PC-9 (cell line): ENCODE results near the gene PNO1. TPM values are rescaled to one million over a fixed set of nuclear protein-coding genes. Genes with fewer than 3 reads are reported as not detected.

Experiments used
- BruUV-seq: library from RNA; stranded (reverse); fragments of 400-500 nt; replicated peaks from 2 replicates; lab custom pipeline; 2021; lab: Mats Ljungman, UMichigan
- CTCF ChIA-PET: fragments of 300-600 bp; sonication (Branson Sonifier 250); formaldehyde crosslinking; loops from one replicate; lab custom pipeline; 2022; ENCODE audit warnings: antibody characterized with exemption; lab: Charles Lee
- POLR2A ChIA-PET: fragments of 300-600 bp; sonication (Branson Sonifier 250); formaldehyde crosslinking; loops from one replicate; lab custom pipeline; 2022; ENCODE audit warnings: antibody characterized with exemption; ENCODE audit not compliant: unreplicated experiment; lab: Charles Lee
- DNase-seq, 2 experiments: peaks; one replicate each; pipeline versions ENCODE4 v3.0.0 to v3.0.0-alpha.2; 2015 to 2022; ENCODE audit warnings: mixed read lengths in 1 of 2
- H2AFZ ChIP-seq: fragments of 200-600 bp; sonication (generic); 2 replicates; pipeline ENCODE4 v1.8.1; 2017; ENCODE audit warnings: antibody characterized with exemption
- H3F3A ChIP-seq: fragments of 200-600 bp; sonication (generic); 2 replicates; pipeline ENCODE4 v1.8.1; 2017; ENCODE audit warnings: antibody characterized with exemption, mild to moderate bottlenecking, low read depth; ENCODE audit not compliant: insufficient read depth
- H3K27ac ChIP-seq: fragments of 200-600 bp; sonication (generic); 2 replicates; pipeline ENCODE4 v1.6.1; 2016; ENCODE audit warnings: mixed run types
- H3K27me3 ChIP-seq: fragments of 200-600 bp; sonication (generic); 2 replicates; pipeline ENCODE4 v1.6.1; 2016; ENCODE audit warnings: low read depth, mixed run types; ENCODE audit not compliant: insufficient read depth
- H3K36me3 ChIP-seq: fragments of 200-600 bp; sonication (generic); 2 replicates; pipeline ENCODE4 v1.6.1; 2016; ENCODE audit warnings: low read depth, mixed run types
- H3K4me1 ChIP-seq: fragments of 200-600 bp; sonication (generic); replicated peaks from 2 replicates; pipeline ENCODE4 v1.6.1; 2016; ENCODE audit warnings: mixed run types; ENCODE audit not compliant: insufficient read depth
- H3K4me2 ChIP-seq: fragments of 200-600 bp; sonication (generic); 2 replicates; pipeline ENCODE4 v1.6.1; 2017; ENCODE audit warnings: mixed run types
- H3K4me3 ChIP-seq: fragments of 200-600 bp; sonication (generic); 2 replicates; pipeline ENCODE4 v1.6.1; 2016; ENCODE audit warnings: mixed run types
- H3K79me2 ChIP-seq: fragments of 200-600 bp; sonication (generic); 2 replicates; pipeline ENCODE4 v1.6.1; 2017; ENCODE audit warnings: low read depth, mixed run types
- H3K9me2 ChIP-seq: fragments of 200-600 bp; sonication (generic); 2 replicates; pipeline ENCODE4 v1.8.1; 2017; ENCODE audit warnings: mild to moderate bottlenecking; ENCODE audit not compliant: insufficient read depth
- H3K9me3 ChIP-seq: fragments of 200-600 bp; sonication (generic); 2 replicates; pipeline ENCODE4 v1.8.1; 2016; ENCODE audit warnings: low read depth; ENCODE audit not compliant: insufficient read depth
- H4K20me1 ChIP-seq: fragments of 200-600 bp; sonication (generic); 2 replicates; pipeline ENCODE4 v1.8.1; 2017; ENCODE audit not compliant: insufficient read depth
- CTCF ChIP-seq: fragments of 200-600 bp; sonication (generic); conservative IDR thresholded peaks from 2 replicates; pipeline ENCODE4 v1.6.1; 2017; ENCODE audit warnings: mixed run types, antibody characterized with exemption, mild to moderate bottlenecking, moderate library complexity
- EZH2 ChIP-seq: fragments of 200-600 bp; sonication (generic); IDR thresholded peaks from 2 replicates; pipeline ENCODE4 v1.8.0; 2017; ENCODE audit warnings: antibody characterized with exemption, low read depth
- intact Hi-C: fragments of 100-400 bp; cut with micrococcal nuclease; formaldehyde crosslinking; loops from one replicate; pipeline ENCODE4 v1.10.0; 2022; ENCODE audit not compliant: unreplicated experiment
- total RNA-seq: library from RNA; stranded (reverse); gene quantifications from 2 replicates; pipeline ENCODE4 v1.2.3, GENCODE V29; 2021

Gene PNO1
- total RNA-seq, 1 experiment from 2014 or later = 17.8 TPM

DNA sequence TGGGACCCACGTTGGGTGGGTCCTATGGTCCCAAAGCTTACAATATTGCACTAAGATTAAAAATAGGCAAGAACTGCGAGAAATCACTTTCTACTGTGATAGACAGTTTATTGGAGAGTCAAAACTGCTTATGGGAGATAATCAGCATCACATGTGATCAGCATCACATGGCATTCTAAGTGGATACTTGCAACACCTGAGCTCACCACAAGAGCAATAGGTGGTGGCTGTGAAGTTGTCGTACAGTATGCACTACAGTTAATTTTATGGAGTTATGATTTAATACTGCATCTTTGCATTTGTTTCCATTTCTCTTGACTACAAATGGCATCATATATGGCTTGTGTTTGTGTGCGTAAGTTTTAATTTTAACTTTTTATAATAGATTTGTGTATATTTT is 11.6 kb downstream of the PNO1 start:
- Histone ChIP-seq H3K36me3 (peaks cover 36% of the 10 kb centered on the region), H3K9me2 (no peaks in the 10 kb centered on the region), H3K27me3 (no peaks in the 10 kb centered on the region), H3F3A (peaks cover 12% of the 10 kb centered on the region; the same call in 1 of the 2 replicates), H3K4me2 (no peak overlapping the region), H2AFZ (no peak overlapping the region), H3K9me3 (no peaks in the 10 kb centered on the region), H4K20me1 (peaks cover 17% of the 10 kb centered on the region), H3K4me3 (no peak overlapping the region), H3K27ac (no peak overlapping the region), H3K4me1 (no peaks in the 10 kb centered on the region), H3K79me2 (no peaks in the 10 kb centered on the region)
- intact Hi-C loops = no loop called here
- ChIA-PET POLR2A (interaction anchor here (0.5 to 0.7 kb wide), 3 partner anchors 9 to 47 kb away, joined by 3 to 4 read pairs (median 3); partner anchors contain the start of gene PNO1), CTCF (interaction anchor here (0.6 kb wide), 1 partner anchor 751 kb away, joined by 3 read pairs; no protein-coding TSS in a partner anchor)
- no peak for TF ChIP-seq EZH2
- TF ChIP-seq CTCF = no peak; the same call in 1 of the 2 replicates
- BruUV-seq = no TSS peak
- no peak for DNase-seq

- Histone ChIP-seq H3K79me2 (no peaks in the 10 kb centered on the region), H3K27ac (no peak overlapping the region), H3K9me3 (no peaks in the 10 kb centered on the region), H3K9me2 (no peaks in the 10 kb centered on the region), H3K4me3 (no peak overlapping the region), H2AFZ (no peak overlapping the region), H3K4me1 (no peaks in the 10 kb centered on the region), H3K4me2 (no peak overlapping the region), H3K27me3 (no peaks in the 10 kb centered on the region), H3F3A (peaks cover 16% of the 10 kb centered on the region; the same call in 1 of the 2 replicates), H4K20me1 (peaks cover 22% of the 10 kb centered on the region), H3K36me3 (peaks cover 40% of the 10 kb centered on the region)
- ChIA-PET POLR2A (no interaction called here), CTCF (no interaction called here)
- BruUV-seq = no TSS peak
- no peak for DNase-seq
- intact Hi-C loops = no loop called here
- no peak for TF ChIP-seq CTCF
- no peak for TF ChIP-seq EZH2
Observed at GRCh38 chr2:68171146-68171545, 13.5 kb downstream of the PNO1 start.

DNA sequence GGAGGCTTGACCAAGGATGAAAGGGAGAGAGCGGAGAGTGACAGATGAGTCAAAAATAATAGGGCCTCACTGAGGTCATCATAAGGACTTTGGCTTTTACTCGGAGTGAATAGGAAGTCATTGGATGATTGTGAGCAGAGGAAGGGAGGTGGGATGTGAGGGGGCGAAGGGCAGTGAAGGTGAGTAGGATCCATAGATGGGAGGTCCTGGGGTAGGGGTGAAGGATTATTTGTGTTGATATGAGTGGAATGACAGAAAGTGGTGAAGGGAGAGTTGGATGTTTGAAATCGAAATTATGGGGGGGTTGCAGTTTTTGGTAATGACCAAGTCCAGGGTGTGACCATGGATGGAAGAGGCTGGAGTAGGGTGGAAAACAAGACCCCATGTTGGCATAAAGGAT is 14.0 kb downstream of the PNO1 start:
- TF ChIP-seq EZH2 (no peak), CTCF (no peak)
- Histone ChIP-seq H3K36me3 (peaks cover 46% of the 10 kb centered on the region), H2AFZ (no peak overlapping the region), H3K9me3 (no peaks in the 10 kb centered on the region), H3K79me2 (no peaks in the 10 kb centered on the region), H3K9me2 (no peaks in the 10 kb centered on the region), H3K27ac (no peak overlapping the region), H3K4me2 (no peak overlapping the region), H3F3A (peaks cover 22% of the 10 kb centered on the region; the same call in 1 of the 2 replicates), H4K20me1 (peaks cover 22% of the 10 kb centered on the region), H3K4me3 (no peak overlapping the region), H3K4me1 (no peaks in the 10 kb centered on the region), H3K27me3 (no peaks in the 10 kb centered on the region)
- no TSS peak for BruUV-seq
- no peak for DNase-seq
- intact Hi-C loops = no loop called here
- ChIA-PET CTCF (no interaction called here), POLR2A (no interaction called here)
